HEK293 (cell line): ENCODE data around the gene DIPK1C.

Experiments used
- CTCF ChIA-PET: fragments of 350-600 bp; formaldehyde crosslinking; extraction: SDS; loops from one replicate; lab custom pipeline; 2021; ENCODE audit warnings: antibody characterized with exemption; lab: Yijun Ruan, JAX
- POLR2A ChIA-PET: fragments of 300-600 bp; formaldehyde crosslinking; extraction: SDS; loops from one replicate; lab custom pipeline; 2020; ENCODE audit warnings: antibody characterized with exemption, inconsistent platforms; lab: Yijun Ruan, JAX
- H3K27ac ChIP-seq: fragments of 200-500 bp; sonication (Bioruptor generic); 2 replicates; pipeline ENCODE4 v1.5.1; 2014; ENCODE audit warnings: low read depth, low read length, control low read depth, inconsistent platforms; ENCODE audit errors: extremely low read depth
- H3K36me3 ChIP-seq, 2 experiments: fragments of 200-500 bp in 1 of 2; sonication (Bioruptor generic) in 1 of 2; 1 replicate in 1 of 2; 2 replicates in 1 of 2; pipeline ENCODE4 v1.5.1; 2014 to 2017; ENCODE audit warnings: inconsistent platforms in 2 of 2, low read length in 2 of 2; ENCODE audit not compliant: control insufficient read depth in 2 of 2, insufficient read depth in 1 of 2
- H3K4me1 ChIP-seq: fragments of 200-500 bp; sonication (Bioruptor generic); 2 replicates; pipeline ENCODE4 v1.5.1; 2014; ENCODE audit warnings: mild to moderate bottlenecking, low read length, inconsistent platforms; ENCODE audit not compliant: control insufficient read depth, insufficient read depth
- H3K4me3 ChIP-seq: 2 replicates; pipeline ENCODE4 v1.5.1; 2011; ENCODE audit warnings: low read depth, mild to moderate bottlenecking, control low read depth, low read length, moderate library complexity
- H3K9me3 ChIP-seq: fragments of 200-500 bp; sonication (Bioruptor generic); 2 replicates; pipeline ENCODE4 v1.5.1; 2014; ENCODE audit warnings: low read depth, low read length, inconsistent platforms; ENCODE audit not compliant: control insufficient read depth, insufficient read depth
- BCL11A ChIP-seq: fragments of 450-650 bp; formaldehyde crosslinking; IDR thresholded peaks from 2 replicates; pipeline ENCODE4 v1.5.1; 2016; ENCODE audit warnings: low read depth, missing biosample characterization, missing genetic modification characterization
- ELK4 ChIP-seq: IDR thresholded peaks from 2 replicates; pipeline ENCODE4 v1.6.1; 2011; ENCODE audit warnings: mild to moderate bottlenecking, low read depth, low read length, borderline replicate concordance
- HOXC10 ChIP-seq: sonication (generic); formaldehyde crosslinking; IDR thresholded peaks from 2 replicates; pipeline ENCODE4 v1.8.1; 2023; ENCODE audit warnings: mild to moderate bottlenecking, missing genetic modification reagents
- KLF17 ChIP-seq: fragments of 450-650 bp; formaldehyde crosslinking; IDR thresholded peaks from 2 replicates; pipeline ENCODE4 v1.5.1; 2016; ENCODE audit warnings: missing biosample characterization, missing genetic modification characterization
- KLF7 ChIP-seq: fragments of 450-650 bp; formaldehyde crosslinking; IDR thresholded peaks from 2 replicates; pipeline ENCODE4 v1.5.1; 2016; ENCODE audit warnings: missing biosample characterization, missing genetic modification characterization, borderline replicate concordance
- KLF8 ChIP-seq: fragments of 450-650 bp; formaldehyde crosslinking; IDR thresholded peaks from 2 replicates; pipeline ENCODE4 v1.5.1; 2016; ENCODE audit warnings: missing biosample characterization, missing genetic modification characterization
- KLF9 ChIP-seq: fragments of 450-650 bp; formaldehyde crosslinking; IDR thresholded peaks from 2 replicates; pipeline ENCODE4 v1.5.1; 2016; ENCODE audit warnings: missing biosample characterization, missing genetic modification characterization, low read depth
- MYNN ChIP-seq: fragments of 450-650 bp; formaldehyde crosslinking; IDR thresholded peaks from 2 replicates; pipeline ENCODE4 v1.5.1; 2016; ENCODE audit warnings: missing biosample characterization, missing genetic modification characterization, borderline replicate concordance
- ZBTB26 ChIP-seq: fragments of 450-650 bp; formaldehyde crosslinking; optimal IDR thresholded peaks from 2 replicates; pipeline ENCODE3; 2016; ENCODE audit warnings: missing biosample characterization, mild to moderate bottlenecking, missing genetic modification characterization
- ZFP41 ChIP-seq: fragments of 450-650 bp; formaldehyde crosslinking; IDR thresholded peaks from 2 replicates; pipeline ENCODE4 v1.5.1; 2016; ENCODE audit warnings: missing biosample characterization, missing genetic modification characterization, borderline replicate concordance
- ZNF140 ChIP-seq: fragments of 450-650 bp; formaldehyde crosslinking; IDR thresholded peaks from 2 replicates; pipeline ENCODE4 v1.5.1; 2016; ENCODE audit warnings: missing biosample characterization, missing genetic modification characterization
- ZNF169 ChIP-seq: fragments of 450-650 bp; formaldehyde crosslinking; IDR thresholded peaks from 2 replicates; pipeline ENCODE4 v1.5.1; 2016; ENCODE audit warnings: missing biosample characterization, missing genetic modification characterization
- ZNF221 ChIP-seq: fragments of 450-650 bp; formaldehyde crosslinking; IDR thresholded peaks from 2 replicates; pipeline ENCODE4 v1.5.1; 2017; ENCODE audit warnings: missing biosample characterization, missing genetic modification characterization, borderline replicate concordance
- ZNF354C ChIP-seq: fragments of 450-650 bp; formaldehyde crosslinking; IDR thresholded peaks from 2 replicates; pipeline ENCODE4 v1.5.1; 2016; ENCODE audit warnings: missing biosample characterization, missing genetic modification characterization, low read depth, borderline replicate concordance
- ZNF362 ChIP-seq: fragments of 450-650 bp; formaldehyde crosslinking; IDR thresholded peaks from 2 replicates; pipeline ENCODE4 v1.5.1; 2016; ENCODE audit warnings: missing biosample characterization, missing genetic modification characterization
- ZNF433 ChIP-seq: fragments of 450-650 bp; formaldehyde crosslinking; IDR thresholded peaks from 2 replicates; pipeline ENCODE4 v1.5.1; 2016; ENCODE audit warnings: missing biosample characterization, missing genetic modification characterization, low read depth
- ZNF548 ChIP-seq: fragments of 450-650 bp; formaldehyde crosslinking; IDR thresholded peaks from 2 replicates; pipeline ENCODE4 v1.5.1; 2016; ENCODE audit warnings: missing biosample characterization, missing genetic modification characterization
- ZNF561 ChIP-seq: fragments of 450-650 bp; IDR thresholded peaks from 2 replicates; pipeline ENCODE4 v1.5.1; 2018; ENCODE audit warnings: missing biosample characterization, missing genetic modification characterization, borderline replicate concordance
- ZNF571 ChIP-seq: fragments of 450-650 bp; formaldehyde crosslinking; IDR thresholded peaks from 2 replicates; pipeline ENCODE4 v1.5.0; 2017; ENCODE audit warnings: missing biosample characterization, missing genetic modification characterization
- ZNF600 ChIP-seq: fragments of 450-650 bp; formaldehyde crosslinking; IDR thresholded peaks from 2 replicates; pipeline ENCODE4 v1.5.1; 2016; ENCODE audit warnings: missing biosample characterization, missing genetic modification characterization
- ZNF76 ChIP-seq: fragments of 450-650 bp; formaldehyde crosslinking; IDR thresholded peaks from 2 replicates; pipeline ENCODE4; 2016; ENCODE audit warnings: low read depth, missing biosample characterization, missing genetic modification characterization, borderline replicate concordance

The DIPK1C gene

GRCh38 chr18:74429096-74429495, 28.0 kb downstream of the DIPK1C start:
- no peaks in the 10 kb centered on the region; the same call in 1 of the 2 replicates for H3K9me3 ChIP-seq
- TF ChIP-seq ZNF140 (tag by site-specific recombination) (no peak), ZNF169 (no peak), ELK4 (no peak), KLF9 (tag by site-specific recombination) (no peak), KLF8 (tag by site-specific recombination) (no peak), BCL11A (no peak), ZBTB26 (tag by site-specific recombination) (no peak), KLF7 (tag by site-specific recombination) (no peak), ZNF600 (tag by site-specific recombination) (no peak), ZNF548 (no peak), MYNN (no peak), HOXC10 (CRISPR knock-in tag) (no peak), ZNF571 (no peak), ZNF221 (tag by site-specific recombination) (no peak), ZNF561 (no peak), ZNF354C (tag by site-specific recombination) (no peak), KLF17 (tag by site-specific recombination) (no peak), ZNF76 (tag by site-specific recombination) (no peak), ZNF362 (tag by site-specific recombination) (no peak)
- TF ChIP-seq, all 188 proteins: peak for 0
- H3K4me3 ChIP-seq = no peak overlapping the region
- no peaks in the 10 kb centered on the region for H3K36me3 ChIP-seq
- ChIA-PET CTCF (interaction anchor here (0.5 kb wide), 1 partner anchor 87 kb away, joined by 4 read pairs; no protein-coding TSS in a partner anchor), POLR2A (no interaction called here)
- no peak overlapping the region for H3K27ac ChIP-seq
- no peaks in the 10 kb centered on the region for H3K4me1 ChIP-seq

- Histone ChIP-seq H3K4me3 (no peak overlapping the region), H3K27ac (no peak overlapping the region), H3K36me3 (no peaks in the 10 kb centered on the region), H3K9me3 (no peaks in the 10 kb centered on the region; the same call in 1 of the 2 replicates), H3K4me1 (no peaks in the 10 kb centered on the region)
- CTCF ChIA-PET = no interaction called here
- no peak for TF ChIP-seq ZFP41 (tag by site-specific recombination)
- TF ChIP-seq ZNF433 (tag by site-specific recombination) = no peak
- POLR2A ChIA-PET = no interaction called here
These were observed 29.5 kb downstream of the DIPK1C start for GRCh38 chr18:74427442-74428112.
